NCI-H345 (cell line): ENCODE measurements around the gene DUSP28.

ENCODE experiments used
- DNase-seq: peaks from one replicate; lab custom pipeline; 2025; lab: John Stamatoyannopoulos, UW

DUSP28 gene

DNA sequence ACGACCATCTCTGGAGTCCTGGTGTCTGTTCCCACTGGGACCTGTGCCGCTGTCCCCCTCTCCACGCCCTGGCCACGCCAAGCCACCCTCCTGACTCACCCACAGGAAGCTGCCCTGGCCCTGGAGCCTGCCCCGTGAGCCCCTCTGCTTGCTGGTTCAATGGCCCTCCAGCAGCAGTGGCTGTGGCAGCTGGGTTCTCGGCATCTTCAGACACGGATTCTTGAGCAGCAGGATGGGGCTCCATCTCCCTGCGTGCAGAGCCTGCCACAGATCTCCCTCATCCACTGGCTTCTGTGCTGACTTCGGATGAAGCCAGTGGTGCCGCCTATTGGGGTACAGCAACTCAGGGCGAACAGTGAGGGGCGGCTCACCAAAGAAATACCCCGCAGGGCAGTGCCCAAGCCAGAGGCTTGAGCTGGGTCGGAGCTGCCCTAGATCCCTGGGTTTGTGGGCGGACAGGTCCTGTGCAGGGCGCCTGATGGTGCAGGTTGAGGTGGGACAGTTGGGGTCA is 40.3 kb downstream of the DUSP28 start:
- no peak for DNase-seq

DNA sequence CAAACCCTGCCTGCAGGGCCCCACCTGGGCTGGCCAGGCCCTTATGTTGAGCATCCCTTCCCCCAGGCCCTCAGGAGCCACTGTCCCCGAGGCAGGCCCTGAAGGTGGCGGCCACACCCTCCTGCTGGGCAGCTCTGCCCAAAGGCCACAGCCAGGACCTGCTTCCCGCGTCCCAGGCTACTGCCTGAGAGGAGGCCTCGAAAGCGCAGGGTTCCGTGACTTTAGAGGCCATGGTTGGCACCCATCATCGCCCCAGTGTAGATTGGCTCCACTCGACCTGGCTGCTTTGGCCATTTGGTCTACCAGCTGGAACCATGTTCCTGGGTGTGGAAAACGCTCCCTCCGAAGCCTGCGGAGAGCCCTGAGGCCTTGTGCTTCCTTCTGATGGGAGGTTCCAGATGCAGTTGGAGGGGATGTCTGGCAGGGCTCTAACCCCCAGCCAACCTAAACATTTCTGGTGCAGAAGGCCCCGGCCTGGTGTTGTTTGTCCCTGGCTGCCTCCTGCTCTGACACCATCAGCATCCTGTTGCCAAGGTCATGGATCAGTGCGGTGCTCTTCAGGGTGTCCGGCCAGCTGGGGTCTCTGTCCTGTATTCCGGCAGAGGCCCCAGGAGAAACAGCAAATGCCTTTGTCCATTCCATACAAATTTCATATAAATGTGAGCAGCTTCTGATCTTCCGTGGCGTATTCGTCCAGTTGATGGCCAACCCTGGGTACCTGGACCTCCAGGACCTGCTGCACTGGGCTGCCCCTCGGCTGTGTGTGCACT is 41.1 kb downstream of the DUSP28 start:
- no peak for DNase-seq

DNA sequence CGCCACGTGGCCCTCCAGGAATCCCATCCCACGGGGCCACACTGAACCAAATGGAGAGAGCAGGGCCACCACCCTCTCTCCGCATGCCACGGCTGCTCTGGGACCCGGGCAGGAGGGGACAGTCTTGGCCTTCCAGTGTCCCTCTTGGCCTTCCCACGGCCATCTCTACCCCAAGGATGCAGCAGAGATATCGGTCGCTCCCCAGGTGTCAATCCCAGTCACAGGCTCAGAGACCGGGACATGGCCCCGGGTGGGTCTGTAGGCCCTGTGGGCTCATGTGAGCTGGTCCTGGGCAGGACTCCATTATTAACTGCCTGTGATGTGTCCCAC is 41.6 kb downstream of the DUSP28 start:
- no peak for DNase-seq

DNA sequence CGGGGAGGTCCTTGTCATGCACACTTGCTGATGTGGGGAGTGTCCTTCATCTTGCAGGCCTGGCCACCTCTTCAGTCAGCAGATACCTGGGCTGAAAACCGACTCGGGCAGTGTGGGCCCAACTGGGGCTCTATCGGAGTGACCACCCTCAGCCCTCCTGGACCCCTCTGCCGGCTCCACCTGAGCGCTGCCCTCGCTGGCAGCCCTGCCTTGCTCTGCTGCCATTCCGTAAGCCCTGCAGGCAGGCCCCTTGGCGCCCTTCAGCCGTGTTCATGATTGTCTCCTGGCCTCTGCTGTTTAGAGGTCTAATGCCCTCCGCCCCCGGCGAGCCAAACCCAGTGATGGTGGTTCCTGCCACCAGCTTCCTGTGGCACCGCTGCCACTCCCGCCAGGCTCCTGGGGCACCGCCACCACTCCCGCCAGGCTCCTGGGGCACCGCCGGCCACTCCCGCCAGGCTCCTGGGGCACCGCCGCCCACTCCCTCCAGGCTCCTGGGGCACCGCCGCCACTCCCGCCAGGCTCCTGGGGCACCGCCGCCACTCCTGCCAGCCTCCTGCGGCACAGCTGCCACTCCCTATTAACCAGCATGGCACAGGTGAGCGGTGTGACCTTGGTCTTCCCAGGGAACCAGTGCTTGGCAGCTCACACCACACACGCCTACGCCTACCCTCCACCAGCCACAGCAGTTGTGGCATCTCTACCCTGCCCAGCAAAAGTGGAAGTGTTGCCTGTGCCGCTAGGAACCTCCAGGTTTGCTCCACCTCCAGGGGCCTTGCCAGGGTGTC is 42.3 kb downstream of the DUSP28 start:
- DNase-seq: no peak

DNA sequence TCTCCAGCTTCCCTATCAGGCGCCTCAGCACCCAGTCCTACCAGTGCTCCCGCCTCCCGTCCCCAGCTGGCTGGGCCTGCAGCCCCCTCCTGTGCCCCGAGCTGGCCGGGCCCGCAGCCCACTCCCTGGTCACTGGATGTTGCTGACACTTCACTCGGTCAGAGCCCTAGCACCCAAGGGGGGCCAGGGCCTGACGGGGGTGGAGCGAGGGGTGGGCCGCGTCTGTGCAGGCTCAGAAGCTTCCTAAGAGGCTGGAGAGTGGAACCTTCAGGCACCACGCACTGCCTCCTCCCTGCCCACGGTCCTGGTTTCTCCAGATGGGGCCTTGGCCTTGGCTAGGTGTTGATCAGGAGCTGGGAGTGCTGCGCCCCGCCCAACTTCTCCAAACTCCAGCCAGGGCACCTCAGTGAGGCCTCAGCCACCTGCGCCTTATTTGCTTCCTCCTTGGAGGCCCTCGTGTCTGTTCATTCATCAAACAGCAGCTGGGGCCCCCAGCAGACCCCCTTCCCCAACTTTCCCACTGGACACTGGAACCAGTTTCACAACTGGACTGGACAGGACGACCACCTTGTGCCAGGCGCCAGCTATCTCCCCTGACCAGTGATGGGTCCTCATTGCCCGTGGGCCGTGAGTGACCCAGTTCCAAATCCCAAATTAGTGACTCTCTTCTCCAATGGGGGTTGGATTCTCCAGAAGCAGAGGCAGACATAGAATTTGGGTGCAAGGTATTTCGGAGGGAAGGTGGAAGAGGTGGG is 43.1 kb downstream of the DUSP28 start:
- no peak for DNase-seq

DNA sequence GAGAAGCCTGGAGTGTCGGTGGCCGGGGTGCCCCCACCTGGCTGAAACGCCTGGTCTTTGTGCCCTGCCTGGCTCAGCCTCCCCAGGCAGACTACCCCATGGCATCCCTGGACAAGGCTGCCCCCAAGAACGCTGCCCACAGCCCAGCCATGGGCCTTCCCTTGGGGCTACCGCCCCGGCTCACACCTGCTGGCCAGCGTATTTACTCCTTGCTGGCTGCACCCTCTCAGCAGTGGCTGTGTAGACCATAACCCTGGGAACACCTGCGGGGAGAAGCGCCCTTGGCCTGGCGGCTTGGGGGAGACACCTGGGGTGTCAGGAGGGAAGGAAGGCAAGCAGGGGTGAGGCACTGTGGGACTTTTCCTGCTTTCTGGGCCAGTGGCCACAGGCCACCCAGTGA is 43.7 kb downstream of the DUSP28 start:
- DNase-seq: no peak

DNA sequence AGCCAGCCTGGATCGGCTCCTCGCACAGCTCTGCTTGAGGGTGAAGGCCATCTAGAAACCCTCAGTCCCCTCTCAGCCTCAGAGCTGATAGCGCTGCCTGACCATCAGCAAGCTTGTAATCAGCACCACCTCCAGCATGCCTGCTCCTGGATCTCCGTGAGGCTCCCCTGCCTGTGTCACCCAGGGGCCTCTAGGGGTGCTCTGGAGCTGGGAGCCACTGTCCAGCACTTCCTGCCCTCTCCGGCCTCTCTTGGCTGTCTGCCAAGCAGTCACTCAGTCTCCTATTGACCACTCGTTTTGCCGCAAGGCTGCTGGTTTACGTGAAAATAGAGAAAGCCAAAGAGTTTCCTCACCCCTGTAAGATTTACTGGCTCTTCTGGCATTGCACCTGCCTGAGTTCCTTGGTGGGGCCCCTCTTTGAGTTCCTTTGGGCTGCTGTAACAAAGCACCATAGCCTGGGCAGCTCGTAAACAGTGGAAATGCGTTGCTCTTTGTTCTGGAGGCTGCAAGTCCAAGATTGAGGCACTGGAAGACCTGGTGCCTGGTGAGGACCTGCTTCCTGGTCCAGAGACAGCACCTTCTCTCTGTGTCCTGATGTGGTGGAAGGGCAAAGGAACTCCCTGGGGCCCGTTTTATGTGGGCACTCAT is 44.3 kb downstream of the DUSP28 start:
- DNase-seq: no peak

DNA sequence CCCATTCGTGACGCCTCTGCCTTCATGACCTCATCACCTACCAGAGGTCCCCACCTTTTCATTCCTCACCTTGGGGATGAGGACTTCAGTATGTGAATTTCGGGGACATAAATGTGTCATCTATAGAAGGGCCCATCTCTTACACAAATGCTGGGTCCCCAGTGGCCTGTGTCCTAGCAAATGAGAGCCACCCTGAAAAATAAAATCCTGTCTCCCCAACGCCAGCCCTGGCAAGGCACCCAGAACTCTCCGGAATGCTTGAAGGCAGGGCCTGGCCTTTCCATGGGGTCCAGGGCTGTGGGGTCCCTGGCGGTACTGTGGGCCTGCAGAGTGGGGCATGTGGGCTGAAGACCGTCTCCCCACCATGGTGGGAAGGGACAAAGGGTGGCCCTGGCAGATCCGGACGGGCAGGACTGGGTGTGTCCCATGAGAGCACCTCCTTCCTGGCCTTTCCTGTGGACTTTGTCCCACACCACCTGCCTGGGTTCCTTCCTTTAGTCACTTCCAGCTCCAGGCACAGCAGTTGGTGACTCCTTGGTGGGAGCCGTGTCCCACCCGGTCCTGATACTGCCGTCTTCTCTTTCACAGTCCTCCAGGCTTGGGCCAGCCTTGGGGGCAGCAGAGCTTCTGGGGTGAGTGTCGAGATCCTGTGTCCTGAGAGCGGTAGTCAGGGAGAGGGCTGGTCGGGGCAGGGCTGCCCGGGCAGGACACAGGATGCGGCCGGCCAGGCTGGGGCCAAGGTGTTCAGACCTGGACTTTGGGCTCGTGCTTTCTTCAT is 45.0 kb downstream of the DUSP28 start:
- DNase-seq: no peak

DNA sequence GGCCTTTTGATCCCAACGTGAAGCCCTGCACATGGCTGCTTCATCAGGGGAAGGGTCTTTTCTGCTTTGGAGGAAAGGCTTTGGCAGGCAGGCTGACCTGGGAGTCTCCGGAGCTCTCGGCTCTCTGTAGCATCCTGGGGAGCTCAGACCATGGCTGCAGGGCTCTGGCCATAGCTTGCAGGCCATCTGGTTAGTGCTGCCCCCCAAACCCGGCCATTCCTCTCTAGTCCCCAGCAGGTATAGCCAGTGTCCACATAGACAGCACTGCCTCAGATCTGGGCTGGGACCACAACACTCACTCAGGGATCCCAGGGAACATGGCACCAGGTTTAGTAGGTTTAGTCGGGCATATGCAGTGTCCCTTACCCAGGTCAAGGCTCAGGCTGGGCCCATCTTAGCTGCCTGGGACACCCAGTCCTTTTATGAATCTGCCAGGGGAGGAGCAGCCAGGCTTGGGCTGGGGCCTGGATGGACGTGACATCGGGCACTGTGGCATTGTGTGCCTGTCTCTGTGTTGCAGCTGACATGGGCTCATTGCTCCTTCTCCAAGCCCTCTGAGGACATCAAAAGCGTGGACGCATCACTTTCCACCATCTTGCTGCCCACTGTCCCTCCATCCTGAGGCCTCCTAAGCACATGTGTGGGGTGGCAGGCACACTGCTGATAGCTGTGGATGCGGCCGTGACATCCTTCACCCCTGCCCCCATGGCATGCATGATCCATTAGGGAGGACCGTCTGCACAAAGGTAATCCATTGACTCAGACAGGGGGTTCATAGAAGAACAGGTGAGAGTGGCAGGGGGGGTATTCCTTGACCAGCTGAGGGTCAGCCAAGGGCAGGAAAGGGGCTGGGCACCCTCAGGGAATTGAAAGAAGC is 45.9 kb downstream of the DUSP28 start:
- no peak for DNase-seq

DNA sequence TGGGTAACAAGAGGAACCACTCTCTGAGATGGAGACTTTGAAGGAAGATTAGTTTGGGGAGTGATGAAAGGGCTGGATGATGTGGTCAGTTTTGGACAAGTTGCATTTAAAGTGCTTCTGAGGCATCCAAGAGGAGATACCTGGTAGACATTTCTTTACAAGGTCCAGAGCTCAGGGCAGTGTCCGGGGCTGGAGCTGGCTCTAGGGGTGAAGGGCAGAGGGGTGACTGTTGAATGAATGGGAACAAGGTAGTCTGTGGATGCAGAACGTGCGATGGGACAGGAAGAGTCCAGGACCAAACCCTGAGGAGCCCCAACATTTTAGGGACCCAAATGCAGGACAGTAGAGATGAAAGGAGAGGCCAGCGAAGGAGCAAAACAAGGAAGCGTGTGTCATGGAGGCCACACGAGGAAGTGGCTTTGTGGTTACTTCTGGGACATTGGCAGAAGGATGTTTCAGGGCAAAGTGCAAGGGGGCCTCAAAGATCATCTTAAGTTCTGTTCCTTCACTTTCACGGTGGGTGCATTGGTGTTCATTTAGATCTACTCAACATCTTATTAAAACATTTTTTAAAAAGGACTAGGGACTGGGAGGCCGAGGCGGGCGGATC is 51.5 kb downstream of the DUSP28 start:
- no peak for DNase-seq
